A549 (cell line): ENCODE measurements around the gene MLXIPL. TPM values are rescaled to one million over a fixed set of nuclear protein-coding genes. Genes with fewer than 3 reads are reported as not detected.
A peak's percentile ranks its signal among the peaks of the same experiment; 100 is the strongest.
"Not testable (repeated sequence)": the region's sequence is repeated elsewhere in the genome, so short reads cannot be mapped to it uniquely, and the experiment has no call there.

Source experiments
- ATAC-seq, 2 experiments: fragments of 200-7000 bp in 1 of 2; fragments of >200 bp in 1 of 2; cut with Nextera tagmentation in 1 of 2; cut with Tn5 transposase in 1 of 2; 3 replicates each; pipeline versions ENCODE4 v1.8.0 to v1.9.1; 2018 to 2020; ENCODE audit warnings: mild to moderate bottlenecking in 1 of 2, moderate library complexity in 1 of 2
- CTCF ChIA-PET: fragments of 300-600 bp; sonication (Branson Sonifier 250); formaldehyde crosslinking; extraction: SDS; loops from one replicate; lab custom pipeline; 2021; ENCODE audit warnings: antibody characterized with exemption, inconsistent platforms; lab: Yijun Ruan, JAX
- POLR2A ChIA-PET: fragments of 350-600 bp; formaldehyde crosslinking; extraction: SDS; loops from one replicate; lab custom pipeline; 2021; ENCODE audit warnings: antibody characterized with exemption, inconsistent platforms; lab: Yijun Ruan, JAX
- DNase-seq, 2 experiments: peaks; one replicate each; pipeline versions ENCODE4 v3.0.0 to v3.0.0-alpha.2; 2011 to 2016; ENCODE audit warnings: low read depth in 1 of 2, low spot score in 1 of 2
- FAIRE-seq: peaks from 2 replicates; lab custom pipeline; 2011; peaks lifted over from hg19 to GRCh38; lab: Jason Lieb, UNC
- H3K27ac ChIP-seq, 2 experiments: fragments of >200 bp; sonication (Bioruptor Twin); formaldehyde crosslinking; 3 replicates each; pipeline ENCODE4 v1.5.1; 2016 to 2017
- H3K4me1 ChIP-seq: fragments of >200 bp; sonication (Bioruptor Twin); formaldehyde crosslinking; 3 replicates; pipeline ENCODE4 v1.6.1; 2016
- H3K4me2 ChIP-seq: fragments of >200 bp; sonication (Bioruptor Twin); formaldehyde crosslinking; 3 replicates; pipeline ENCODE4 v1.6.1; 2016
- H3K4me3 ChIP-seq: fragments of >200 bp; sonication (Bioruptor Twin); formaldehyde crosslinking; 3 replicates; pipeline ENCODE4 v1.5.1; 2016
- H3K9me3 ChIP-seq: fragments of >200 bp; sonication (Bioruptor Twin); formaldehyde crosslinking; 3 replicates; pipeline ENCODE4 v1.6.1; 2016
- CHD2 ChIP-seq: fragments of 150-350 bp; IDR thresholded peaks from 2 replicates; pipeline ENCODE4 v1.6.1; 2014; ENCODE audit warnings: low read length; ENCODE audit not compliant: partially characterized antibody
- CTCF ChIP-seq: fragments of >200 bp; sonication (Bioruptor Twin); formaldehyde crosslinking; IDR thresholded peaks from 3 replicates; pipeline ENCODE4 v1.5.1; 2016
- HMGXB4 ChIP-seq: fragments of 250-450 bp; sonication (Bioruptor Pico); IDR thresholded peaks from 2 replicates; pipeline ENCODE4 v1.5.0; 2021; ENCODE audit warnings: mild to moderate bottlenecking, moderate library complexity, borderline replicate concordance
- MAFK ChIP-seq: fragments of 450-650 bp; IDR thresholded peaks from 2 replicates; pipeline ENCODE4 v1.6.1; 2014; ENCODE audit not compliant: partially characterized antibody
- RARB ChIP-seq: fragments of 250-450 bp; sonication (Bioruptor Pico); IDR thresholded peaks from 2 replicates; pipeline ENCODE4 v1.8.0; 2021; ENCODE audit warnings: mild to moderate bottlenecking, moderate library complexity
- RNF2 ChIP-seq: fragments of 200-600 bp; sonication (generic); IDR thresholded peaks from 2 replicates; pipeline ENCODE4 v1.6.1; 2016; ENCODE audit warnings: low read depth, mild to moderate bottlenecking, antibody characterized with exemption, moderate library complexity, borderline replicate concordance
- TFCP2L1 ChIP-seq: fragments of 250-450 bp; sonication (Bioruptor Pico); IDR thresholded peaks from 2 replicates; pipeline ENCODE4 v1.5.0; 2021; ENCODE audit warnings: mild to moderate bottlenecking
- ZFP36 ChIP-seq: fragments of 450-650 bp; IDR thresholded peaks from 2 replicates; pipeline ENCODE4 v1.6.1; 2014; ENCODE audit warnings: borderline replicate concordance; ENCODE audit not compliant: partially characterized antibody
- WGBS: methylation state at CpG from one replicate; pipeline ENCODE4 v1.1.6; 2017; ENCODE audit errors: missing lambda C conversion rate; 5-methylcytosine and 5-hydroxymethylcytosine counted together
- polyA plus RNA-seq, 4 experiments: library from polyadenylated mRNA; depleted of rRNA in 3 of 4; stranded (reverse); fragments of >200 nt; fragmentation: RNase III in 1 of 4; extraction: RNeasy Plus Mini Kit Qiagen cat#74134 plus additional on column Dnase treatment in 1 of 4; gene quantifications; 2 replicates in 3 of 4; 3 replicates in 1 of 4; pipeline ENCODE4 v1.2.3, GENCODE V29; 2011 to 2017

Gene MLXIPL
- polyA plus RNA-seq, 2 of the 4 experiments (the other 2 are of a cell fraction): 1.4 to 3.3 TPM

DNA sequence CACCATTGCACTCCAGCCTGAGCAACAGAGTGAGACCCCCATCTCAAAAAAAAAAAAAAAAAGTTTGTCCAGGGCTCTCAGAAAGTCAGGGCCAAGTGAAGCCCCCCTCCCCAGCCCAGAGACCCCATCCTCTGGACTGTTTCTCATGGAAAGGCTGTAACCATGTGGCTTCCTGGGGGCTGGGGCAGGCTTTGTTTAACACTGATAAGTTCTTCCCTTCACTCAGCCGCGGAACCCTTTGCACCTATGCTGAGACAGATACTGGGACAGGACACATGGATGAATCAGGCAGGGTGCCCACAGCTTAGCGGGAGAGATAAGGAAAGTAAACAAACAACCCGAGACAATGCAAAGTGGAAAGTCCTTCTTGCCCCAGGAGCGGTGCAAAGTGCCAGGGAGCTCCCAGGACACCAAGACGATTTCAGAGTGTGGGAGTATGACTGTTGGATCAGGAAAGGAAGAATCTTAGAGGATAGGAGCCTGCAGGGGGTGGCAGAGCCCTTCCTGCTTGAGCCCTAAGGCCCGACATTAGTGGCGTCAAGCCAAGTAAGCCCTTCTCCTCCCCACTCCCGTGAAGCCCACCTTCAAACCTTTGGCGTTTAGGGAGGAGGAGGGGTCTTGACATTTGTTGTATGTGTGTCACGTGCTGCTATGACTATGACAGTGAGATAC is 11.6 kb downstream of the MLXIPL start (continued):
- TF ChIP-seq HMGXB4 (no peak), MAFK (no peak), CHD2 (no peak)

- TF ChIP-seq TFCP2L1 (CRISPR knock-in tag) (no peak), RNF2 (no peak), ZFP36 (peak; percentile 74)
- H3K27ac ChIP-seq: peak overlapping the region; percentile 31 to 48; a peak in 4 of 6 replicates
- DNase-seq (no peak), ATAC-seq (no peak), FAIRE-seq (no peak)
- H3K4me2 ChIP-seq: no peak overlapping the region
- H3K9me3 ChIP-seq: no peaks in the 10 kb centered on the region
- no peak overlapping the region for H3K4me3 ChIP-seq
- peaks cover 46% of the 10 kb centered on the region for H3K4me1 ChIP-seq
- ChIA-PET POLR2A (interaction anchor here (2.0 kb wide), 1 partner anchor 57 kb away, joined by 5 read pairs; the partner anchor contains the start of gene VPS37D), CTCF (interaction anchor here (1.0 to 19.7 kb wide), 10 partner anchors 12 to 125 kb away, joined by 3 to 290 read pairs (median 43); partner anchors contain the start of genes ABHD11, MLXIPL, STX1A and VPS37D)
- 89% methylated on average over 11 of the region's 11 CpGs for WGBS
Measured at GRCh38 chr7:73611017-73611555, 13.2 kb downstream of the MLXIPL start.

GRCh38 chr7:73610105-73610504 is 14.2 kb downstream of the MLXIPL start:
- ChIA-PET CTCF (interaction anchor here (0.7 to 19.7 kb wide), 12 partner anchors 9 to 126 kb away, joined by 3 to 290 read pairs (median 6); partner anchors contain the start of genes ABHD11, STX1A, TBL2 and VPS37D), POLR2A (no interaction called here)
- no peak overlapping the region for H3K4me3 ChIP-seq
- H3K27ac ChIP-seq: 0 out of 6 replicates have a peak overlapping the region, but pooled peaks of 1 of the 2 experiments have one; percentile 13
- H3K4me2 ChIP-seq: no peak overlapping the region
- H3K9me3 ChIP-seq: no peaks in the 10 kb centered on the region
- ATAC-seq (no peak), FAIRE-seq (no peak), DNase-seq (no peak)
- peaks cover 46% of the 10 kb centered on the region for H3K4me1 ChIP-seq
- TF ChIP-seq CTCF (no peak), ZFP36 (peak; percentile 12), TFCP2L1 (CRISPR knock-in tag) (no peak), RARB (CRISPR knock-in tag) (no peak)
- WGBS: 80% methylated on average over 4 of the region's 4 CpGs

GRCh38 chr7:73607692-73607983 is 16.7 kb downstream of the MLXIPL start:
- not testable (repeated sequence) for H3K9me3 ChIP-seq
- TF ChIP-seq ZFP36: peak; percentile 81
- TF ChIP-seq, all 56 proteins: peak for 1; not testable (repeated sequence) for 55
- ATAC-seq, H3K4me2 ChIP-seq, H3K4me3 ChIP-seq, POLR2A ChIA-PET, DNase-seq, FAIRE-seq: not testable (repeated sequence)
- Histone ChIP-seq H3K4me1 (peaks cover 24% of the 10 kb centered on the region), H3K27ac (peak overlapping the region; percentile 32 to 66; a peak in 5 of 6 replicates)
- CTCF ChIA-PET: interaction anchor here (0.6 to 19.7 kb wide), 49 partner anchors 11 to 415 kb away, joined by 3 to 290 read pairs (median 7); partner anchors contain the start of genes ABHD11, METTL27, MLXIPL and STX1A
- 66% methylated on average over 4 of the region's 5 CpGs for WGBS
